ENCODE results near the gene LPCAT2. TPM values are rescaled to one million over a fixed set of nuclear protein-coding genes. Genes with fewer than 3 reads are reported as not detected.

LPCAT2 gene
- total RNA-seq, 1 donor: 33.1 TPM

DNA sequence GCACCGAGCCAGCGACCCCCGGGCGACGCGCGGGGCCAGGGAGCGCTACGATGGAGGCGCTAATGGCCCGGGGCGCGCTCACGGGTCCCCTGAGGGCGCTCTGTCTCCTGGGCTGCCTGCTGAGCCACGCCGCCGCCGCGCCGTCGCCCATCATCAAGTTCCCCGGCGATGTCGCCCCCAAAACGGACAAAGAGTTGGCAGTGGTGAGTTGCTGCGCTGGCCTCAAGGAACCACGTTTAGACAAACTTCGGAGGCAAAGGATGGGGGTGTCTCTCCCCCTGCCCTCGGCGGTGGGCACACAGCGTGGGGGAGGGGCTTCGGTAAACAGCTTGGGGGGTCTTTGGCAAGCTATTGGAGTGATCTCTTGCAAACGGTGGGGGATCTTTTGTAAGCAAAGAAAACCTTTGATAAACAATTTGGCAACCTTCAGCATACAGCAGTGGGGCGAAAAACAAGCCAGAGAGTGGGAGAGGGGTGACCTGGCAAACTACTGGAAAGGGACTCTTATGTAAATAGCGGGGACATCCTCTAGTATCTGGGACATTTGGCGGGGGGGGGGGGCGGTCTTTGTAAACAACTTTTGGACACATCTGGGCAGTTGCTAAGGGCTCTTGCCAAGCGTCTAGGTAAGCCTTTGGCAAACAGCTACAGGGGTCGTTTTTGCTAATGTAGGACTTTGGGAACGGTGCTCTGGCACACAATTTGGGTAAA lies 29.3 kb upstream of the LPCAT2 start:
- DNase-seq (ENCODE audit: low read depth in 2 of 3, low spot score in 2 of 3): peak in 2 of 3 donors; percentile 26

DNA sequence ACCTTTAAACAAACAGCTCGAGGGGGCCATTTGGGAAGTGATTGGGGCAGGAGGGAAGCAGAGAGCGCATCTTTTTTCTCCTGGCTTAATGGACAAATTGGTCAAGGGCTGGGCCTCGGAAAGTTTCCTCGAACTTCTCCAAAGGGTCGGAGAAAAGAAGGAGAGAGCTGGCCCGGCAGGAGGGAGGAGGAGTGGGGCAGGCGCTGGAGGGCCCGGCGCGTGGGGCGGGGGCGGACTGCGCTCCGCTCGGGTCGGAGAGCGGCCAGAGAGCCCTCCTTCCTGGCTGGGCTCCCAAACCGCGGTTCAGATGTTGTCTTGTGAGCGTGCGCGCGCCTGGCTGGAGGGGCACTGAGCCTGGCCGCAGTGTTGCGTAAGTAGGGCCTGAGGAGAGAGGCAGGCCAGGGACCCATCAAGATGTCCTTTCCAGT lies 28.6 kb upstream of the LPCAT2 start:
- DNase-seq (ENCODE audit: low read depth in 2 of 3, low spot score in 2 of 3): peak in 2 of 3 donors; percentile 22 to 33

DNA sequence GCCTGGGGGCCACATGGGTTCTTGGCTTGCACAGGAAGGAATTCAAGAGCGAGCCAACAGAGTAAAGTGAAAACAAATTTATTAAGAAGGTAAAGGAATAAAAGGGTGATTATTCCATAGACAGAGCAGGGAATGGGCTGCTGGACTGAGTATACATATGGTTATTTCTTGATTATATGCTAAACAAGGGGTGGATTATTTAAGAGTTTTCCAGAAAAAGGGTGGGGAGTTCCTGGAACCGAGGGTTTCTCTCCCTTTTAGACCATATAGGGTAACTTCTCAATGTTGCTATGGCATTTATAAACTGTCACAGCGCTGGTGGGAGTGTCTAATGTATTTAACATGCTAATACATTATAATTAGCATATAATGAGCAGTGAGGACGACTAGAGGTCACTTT lies 27.8 kb upstream of the LPCAT2 start:
- no peak for DNase-seq (ENCODE audit: low read depth in 2 of 3, low spot score in 2 of 3)

DNA sequence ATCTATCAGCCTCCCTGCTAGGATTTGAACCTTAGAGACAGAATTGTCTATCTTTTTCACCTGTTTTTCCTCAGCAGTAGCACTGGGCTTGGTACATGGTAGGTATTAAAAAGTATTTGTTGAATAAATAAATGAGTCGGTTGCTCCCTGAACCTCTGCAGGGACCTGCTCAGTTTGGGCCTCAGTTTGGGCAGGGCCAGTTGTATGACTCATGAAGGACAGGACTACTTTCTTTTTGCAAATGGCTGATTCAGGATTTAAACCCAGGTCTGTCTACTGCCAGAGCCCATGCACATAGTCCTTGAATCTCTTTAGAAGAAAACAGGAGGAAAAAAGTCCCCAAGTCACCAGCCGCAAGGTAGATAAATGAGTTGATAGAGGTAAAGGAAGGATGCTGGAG lies 26.8 kb upstream of the LPCAT2 start:
- DNase-seq (ENCODE audit: low read depth in 2 of 3, low spot score in 2 of 3): no peak

DNA sequence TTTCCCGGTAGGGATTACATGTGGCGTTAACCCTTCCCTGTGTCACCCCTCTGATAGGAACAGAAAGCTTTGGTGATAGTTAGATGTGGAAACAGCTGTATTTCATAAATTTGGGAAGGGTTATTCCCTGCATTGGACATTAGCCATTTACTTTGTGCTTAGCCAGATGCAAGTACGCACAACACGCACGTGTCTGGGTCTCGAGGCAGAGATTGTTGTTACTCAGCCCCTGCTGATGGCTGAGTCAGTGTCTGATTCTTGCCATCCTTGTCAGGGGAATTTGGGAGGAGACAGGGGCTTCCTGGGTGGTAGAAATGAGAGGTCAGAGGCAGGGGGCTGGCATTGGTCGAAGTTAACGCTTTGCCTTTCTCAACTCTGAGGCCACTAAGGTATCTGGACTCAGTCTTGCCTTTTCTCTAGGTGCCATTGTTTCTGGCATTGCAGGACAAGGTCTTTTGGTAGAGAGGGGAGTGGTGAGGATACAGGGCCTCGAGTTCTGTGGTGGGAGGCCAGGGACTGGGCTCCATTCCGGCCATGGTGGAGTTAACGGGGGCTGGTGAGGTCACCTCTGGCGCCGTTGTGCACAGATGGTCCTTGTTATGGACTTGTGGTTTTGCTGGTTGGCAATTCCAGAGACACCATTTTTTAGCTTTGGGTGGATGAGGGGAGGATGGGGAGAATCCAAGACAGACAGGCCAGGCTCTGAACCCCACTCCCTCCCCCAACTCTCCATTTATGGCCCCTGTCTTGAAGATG lies 21.6 kb upstream of the LPCAT2 start:
- DNase-seq (ENCODE audit: low read depth in 2 of 3, low spot score in 2 of 3): no peak

DNA sequence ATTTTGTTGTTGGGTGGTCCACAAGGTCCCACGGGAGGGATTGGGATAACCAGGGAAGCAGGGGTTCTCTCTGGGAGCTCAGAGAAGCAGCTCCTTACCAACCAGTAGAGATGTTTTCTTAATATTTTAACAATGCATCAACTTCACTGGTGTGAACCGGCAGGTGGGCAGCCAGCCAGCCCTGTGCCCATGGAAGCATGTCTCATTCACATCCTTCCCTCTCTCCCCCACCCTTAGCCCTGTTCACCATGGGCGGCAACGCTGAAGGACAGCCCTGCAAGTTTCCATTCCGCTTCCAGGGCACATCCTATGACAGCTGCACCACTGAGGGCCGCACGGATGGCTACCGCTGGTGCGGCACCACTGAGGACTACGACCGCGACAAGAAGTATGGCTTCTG lies 20.6 kb upstream of the LPCAT2 start:
- DNase-seq (ENCODE audit: low read depth in 2 of 3, low spot score in 2 of 3): no peak

DNA sequence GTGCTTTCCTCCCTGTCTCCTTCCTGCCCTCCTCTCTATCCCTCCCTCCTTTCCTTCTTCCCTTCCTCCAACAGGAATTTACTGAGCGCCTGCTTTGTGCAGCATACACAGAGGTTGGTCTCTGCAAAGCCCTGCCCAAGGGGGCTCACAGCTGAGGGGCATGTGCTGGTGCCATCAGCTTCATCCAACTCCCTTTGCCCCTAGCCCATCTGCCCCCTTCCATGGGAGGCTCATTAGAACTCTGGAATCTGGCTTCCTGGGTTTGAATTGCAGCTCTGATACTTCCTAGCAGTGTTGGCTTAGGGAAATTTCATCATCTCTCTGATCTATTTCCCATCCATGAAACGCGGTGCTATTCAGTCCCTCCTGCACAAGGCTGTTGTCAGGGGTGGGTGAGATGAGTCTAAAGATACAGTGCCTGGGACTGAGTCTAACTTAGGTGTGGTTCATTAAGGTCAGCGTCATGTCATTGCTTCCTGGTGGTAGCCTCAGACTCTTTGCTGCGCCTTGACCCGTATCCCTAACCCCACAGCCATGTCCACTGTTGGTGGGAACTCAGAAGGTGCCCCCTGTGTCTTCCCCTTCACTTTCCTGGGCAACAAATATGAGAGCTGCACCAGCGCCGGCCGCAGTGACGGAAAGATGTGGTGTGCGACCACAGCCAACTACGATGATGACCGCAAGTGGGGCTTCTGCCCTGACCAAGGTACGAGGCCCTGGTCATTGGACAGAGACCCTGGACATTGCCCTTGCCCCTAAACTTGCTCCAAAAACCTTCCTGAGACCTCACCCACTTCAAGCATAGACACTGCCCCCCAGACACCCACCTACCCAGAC lies 19.5 kb upstream of the LPCAT2 start:
- DNase-seq (ENCODE audit: low read depth in 2 of 3, low spot score in 2 of 3): no peak

DNA sequence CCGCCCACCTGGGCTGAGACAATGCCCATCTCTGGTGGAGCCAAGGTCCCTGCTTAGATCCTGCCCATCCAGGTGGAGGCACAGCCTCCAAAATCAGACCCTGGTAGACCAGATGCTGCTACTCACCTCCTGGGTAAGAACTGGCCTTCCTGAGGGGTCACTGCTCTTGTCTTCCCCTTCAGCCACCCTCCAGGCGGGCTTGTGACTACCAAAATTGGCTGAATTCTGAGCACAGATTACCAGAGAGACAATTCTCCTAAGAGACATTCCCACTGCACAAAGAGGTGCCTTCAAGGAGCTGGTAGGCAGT lies 19.0 kb upstream of the LPCAT2 start:
- DNase-seq (ENCODE audit: low read depth in 2 of 3, low spot score in 2 of 3): no peak

DNA sequence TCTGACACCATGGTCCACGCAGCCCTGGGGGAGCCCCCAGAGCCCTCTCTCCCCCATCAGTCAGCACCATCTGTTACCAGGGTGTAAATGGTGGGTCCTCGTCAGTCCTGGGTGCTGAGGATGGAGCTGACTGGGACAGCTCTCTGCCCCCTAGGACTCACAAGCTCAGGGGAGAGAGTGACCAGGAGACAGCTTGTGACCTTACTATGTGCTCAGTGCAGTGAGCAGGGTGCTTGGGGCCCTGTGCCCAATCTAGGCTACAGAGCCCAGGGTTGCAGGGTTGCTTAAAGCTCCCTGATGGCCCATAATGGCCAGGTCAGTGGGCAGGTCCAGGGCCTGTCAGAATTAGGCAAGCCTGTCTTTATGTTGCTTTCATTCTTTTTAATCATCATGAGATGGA lies 18.6 kb upstream of the LPCAT2 start:
- no peak for DNase-seq (ENCODE audit: low read depth in 2 of 3, low spot score in 2 of 3)

DNA sequence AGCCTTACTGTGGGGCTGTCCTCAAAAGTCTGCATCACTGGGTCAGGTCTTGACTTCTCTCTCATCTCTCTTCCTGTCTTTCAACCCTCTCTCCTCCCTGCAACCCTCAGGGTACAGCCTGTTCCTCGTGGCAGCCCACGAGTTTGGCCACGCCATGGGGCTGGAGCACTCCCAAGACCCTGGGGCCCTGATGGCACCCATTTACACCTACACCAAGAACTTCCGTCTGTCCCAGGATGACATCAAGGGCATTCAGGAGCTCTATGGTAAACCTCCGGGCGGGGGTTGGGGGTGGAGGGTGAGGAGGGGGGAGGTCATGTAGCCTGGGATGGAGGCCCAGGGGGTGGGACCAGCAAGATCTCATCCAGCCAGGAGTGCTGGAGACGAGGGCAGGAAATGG lies 17.2 kb upstream of the LPCAT2 start:
- DNase-seq (ENCODE audit: low read depth in 2 of 3, low spot score in 2 of 3): no peak

DNA sequence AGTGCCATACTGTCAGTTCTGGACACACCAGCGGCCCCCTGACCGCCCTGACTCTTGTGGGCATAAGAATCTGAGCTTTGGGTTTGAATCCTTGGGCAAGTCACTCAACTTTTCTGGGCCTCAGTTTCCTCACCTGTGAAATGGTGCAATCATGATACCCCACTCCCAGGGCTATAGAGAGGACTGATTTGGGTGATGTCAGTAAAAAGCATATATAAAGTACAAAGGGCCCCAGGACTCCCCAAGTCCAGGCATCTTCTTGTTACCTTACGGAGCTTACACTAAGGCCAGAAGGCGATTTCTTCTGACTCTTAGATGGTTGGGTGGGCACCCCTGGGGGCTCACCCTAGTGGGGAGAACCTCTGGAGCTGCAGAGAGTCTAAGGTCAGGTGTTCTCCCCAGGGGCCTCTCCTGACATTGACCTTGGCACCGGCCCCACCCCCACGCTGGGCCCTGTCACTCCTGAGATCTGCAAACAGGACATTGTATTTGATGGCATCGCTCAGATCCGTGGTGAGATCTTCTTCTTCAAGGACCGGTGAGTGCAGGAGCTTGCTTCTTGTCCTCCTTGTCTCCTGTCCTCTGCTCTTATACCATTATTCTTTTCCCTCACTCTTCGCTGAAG lies 16.0 kb upstream of the LPCAT2 start:
- no peak for DNase-seq (ENCODE audit: low read depth in 2 of 3, low spot score in 2 of 3)

DNA sequence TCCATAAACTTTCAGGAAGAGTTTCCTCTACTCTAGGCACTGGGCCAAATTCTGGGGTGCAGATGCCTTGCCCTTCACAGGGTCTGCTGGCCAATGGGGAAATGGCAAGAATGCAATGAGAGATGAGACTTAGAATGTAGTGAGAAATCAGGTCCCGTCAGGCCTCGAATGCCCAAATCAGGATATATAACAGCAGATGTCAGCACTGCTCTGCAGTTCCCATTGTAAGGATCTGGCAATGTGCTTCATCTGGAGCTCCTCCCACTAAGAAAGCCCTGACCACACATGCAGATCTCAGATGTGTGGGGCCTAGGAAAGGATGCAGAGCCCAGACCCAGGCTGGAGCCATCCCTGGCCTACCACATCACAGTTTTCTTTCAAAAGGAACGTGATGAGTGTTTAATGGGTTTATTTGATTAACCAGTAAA lies 13.9 kb upstream of the LPCAT2 start:
- DNase-seq (ENCODE audit: low read depth in 2 of 3, low spot score in 2 of 3): peak in 2 of 3 donors; percentile 54 to 77

DNA sequence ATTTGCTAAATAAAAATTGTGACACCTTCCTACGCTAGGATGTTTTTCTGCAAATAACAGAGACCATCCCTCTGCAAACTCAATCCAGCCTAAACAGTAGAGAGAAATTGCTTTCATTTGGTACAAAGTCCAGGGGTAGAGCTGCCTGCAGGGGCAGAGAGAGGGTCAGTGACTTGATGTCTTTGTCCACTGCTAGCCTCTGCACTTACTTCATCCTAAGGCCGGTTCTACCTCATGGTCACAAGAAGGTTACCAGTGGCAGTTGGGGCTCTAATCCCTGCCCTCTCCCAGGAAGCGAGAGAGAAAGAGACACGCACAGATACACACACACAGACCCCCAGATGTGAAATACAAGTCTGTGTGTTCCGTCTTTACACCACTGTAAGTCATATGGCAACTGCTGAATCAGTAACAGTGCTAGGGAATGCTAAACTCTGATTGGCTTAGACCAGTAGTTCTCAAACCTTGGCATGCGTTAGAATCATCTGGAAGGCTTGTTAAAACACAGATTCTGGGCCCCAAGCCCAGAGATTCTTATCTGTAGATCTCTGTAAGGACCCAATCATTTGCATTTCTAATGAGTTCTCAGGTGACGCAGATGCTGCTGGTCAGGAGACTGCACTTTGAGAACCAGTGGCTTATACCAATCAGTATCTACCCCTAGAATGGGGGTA lies 13.1 kb upstream of the LPCAT2 start:
- peak in 1 of 3 donors; percentile 17 for DNase-seq (ENCODE audit: low read depth in 2 of 3, low spot score in 2 of 3)

DNA sequence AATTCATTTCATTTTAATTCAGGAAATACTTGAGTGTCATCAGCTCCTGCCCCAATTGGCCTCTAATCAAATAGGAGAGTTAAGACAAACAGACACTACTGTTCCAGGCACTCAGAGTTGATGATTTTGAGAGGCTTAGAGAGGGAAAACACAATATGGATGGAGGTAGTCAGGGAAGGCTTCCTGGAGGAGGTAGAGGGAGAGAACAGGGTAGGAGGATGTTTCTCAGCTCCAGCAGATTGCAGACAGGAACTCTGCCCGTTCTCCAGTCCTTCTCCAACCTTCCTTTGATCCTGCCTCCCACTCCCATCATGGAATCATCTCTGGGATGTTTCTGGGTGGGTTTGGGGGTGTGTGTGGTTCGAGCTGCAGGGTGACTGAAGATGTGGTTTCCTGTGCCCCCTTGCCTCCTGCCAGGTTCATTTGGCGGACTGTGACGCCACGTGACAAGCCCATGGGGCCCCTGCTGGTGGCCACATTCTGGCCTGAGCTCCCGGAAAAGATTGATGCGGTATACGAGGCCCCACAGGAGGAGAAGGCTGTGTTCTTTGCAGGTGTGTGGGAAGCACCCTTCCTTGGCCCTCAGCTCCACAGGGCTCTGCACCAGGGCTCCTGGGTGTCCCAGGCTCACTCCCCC lies 12.2 kb upstream of the LPCAT2 start:
- peak in 1 of 3 donors; percentile 18 for DNase-seq (ENCODE audit: low read depth in 2 of 3, low spot score in 2 of 3)

DNA sequence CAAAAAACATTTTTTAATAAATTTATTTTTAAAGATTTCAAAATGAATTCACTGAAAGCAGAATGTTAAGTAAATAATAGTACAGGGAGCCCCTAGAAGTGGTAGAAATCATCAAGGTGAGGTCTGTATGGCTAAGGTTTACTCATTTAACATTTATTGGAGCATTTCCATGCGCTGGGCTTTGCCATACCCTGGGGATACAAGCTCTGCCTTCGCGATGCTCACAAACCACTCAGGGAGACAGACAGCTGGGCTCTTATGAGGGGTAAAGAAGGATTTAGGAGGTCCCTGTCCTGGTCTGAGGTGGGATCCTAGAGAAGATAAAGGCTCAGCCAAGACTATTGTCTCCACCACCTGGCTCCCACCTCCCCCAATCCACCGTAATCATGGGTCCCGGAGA lies 11.3 kb upstream of the LPCAT2 start:
- DNase-seq (ENCODE audit: low read depth in 2 of 3, low spot score in 2 of 3): no peak

DNA sequence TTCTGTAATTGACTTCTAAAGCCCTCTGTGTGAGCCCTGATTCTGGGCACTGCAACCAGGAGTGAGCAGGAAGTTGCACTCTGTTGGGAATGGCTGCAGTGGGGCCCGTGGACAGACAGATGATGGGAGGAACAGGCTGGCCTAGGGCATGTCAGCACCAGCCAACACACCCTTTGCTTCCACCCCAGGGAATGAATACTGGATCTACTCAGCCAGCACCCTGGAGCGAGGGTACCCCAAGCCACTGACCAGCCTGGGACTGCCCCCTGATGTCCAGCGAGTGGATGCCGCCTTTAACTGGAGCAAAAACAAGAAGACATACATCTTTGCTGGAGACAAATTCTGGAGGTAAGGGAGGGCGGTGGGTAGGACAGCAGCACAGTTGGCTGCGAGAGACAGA lies 10.8 kb upstream of the LPCAT2 start:
- no peak for DNase-seq (ENCODE audit: low read depth in 2 of 3, low spot score in 2 of 3)

DNA sequence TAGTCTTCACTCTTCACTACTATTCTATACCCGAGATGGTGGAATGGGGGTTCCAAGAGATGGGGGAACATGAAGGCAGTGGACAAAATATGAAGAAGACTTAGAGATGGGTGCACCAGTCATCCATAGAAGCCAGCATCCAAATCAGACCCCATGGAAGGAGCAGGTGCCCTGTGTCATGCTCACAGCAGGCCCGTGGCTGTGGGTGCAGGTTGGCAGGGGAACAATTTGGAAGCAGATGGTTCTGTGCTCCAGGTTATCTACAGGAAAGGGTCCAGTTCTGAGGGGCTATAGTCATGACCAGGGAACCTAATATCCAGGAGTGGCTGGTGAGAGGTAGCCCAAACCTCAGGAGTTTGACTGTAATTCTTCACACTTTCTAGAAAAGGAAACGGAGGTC lies 9.6 kb upstream of the LPCAT2 start:
- DNase-seq (ENCODE audit: low read depth in 2 of 3, low spot score in 2 of 3): no peak

DNA sequence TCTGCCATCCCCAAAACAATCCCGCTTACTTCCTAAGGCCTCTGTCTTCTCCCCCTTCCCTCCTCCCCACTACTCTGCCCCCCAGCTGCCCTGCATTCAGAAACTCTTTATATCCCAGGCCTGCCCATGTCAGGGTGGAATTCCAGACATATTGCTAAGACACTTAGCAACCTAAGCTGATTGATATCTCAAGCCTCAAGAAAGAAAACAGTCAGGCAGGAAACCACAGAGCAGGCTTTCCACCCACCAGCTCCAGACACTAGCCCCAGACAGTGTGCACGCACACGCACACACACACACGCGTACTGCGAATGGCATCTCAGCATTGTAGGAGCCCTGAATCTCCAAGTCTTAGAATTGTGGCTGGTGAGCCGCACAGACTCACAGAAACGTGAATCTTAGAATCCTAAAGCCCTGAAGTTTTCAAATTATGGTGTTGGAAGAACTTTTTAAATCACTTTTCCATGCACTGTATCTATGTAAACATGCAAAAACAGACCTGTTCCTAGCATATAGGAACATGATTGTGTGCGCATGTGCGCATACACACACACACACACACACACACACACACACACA lies 8.8 kb upstream of the LPCAT2 start:
- DNase-seq (ENCODE audit: low read depth in 2 of 3, low spot score in 2 of 3): peak in 2 of 3 donors; percentile 80 to 90

DNA sequence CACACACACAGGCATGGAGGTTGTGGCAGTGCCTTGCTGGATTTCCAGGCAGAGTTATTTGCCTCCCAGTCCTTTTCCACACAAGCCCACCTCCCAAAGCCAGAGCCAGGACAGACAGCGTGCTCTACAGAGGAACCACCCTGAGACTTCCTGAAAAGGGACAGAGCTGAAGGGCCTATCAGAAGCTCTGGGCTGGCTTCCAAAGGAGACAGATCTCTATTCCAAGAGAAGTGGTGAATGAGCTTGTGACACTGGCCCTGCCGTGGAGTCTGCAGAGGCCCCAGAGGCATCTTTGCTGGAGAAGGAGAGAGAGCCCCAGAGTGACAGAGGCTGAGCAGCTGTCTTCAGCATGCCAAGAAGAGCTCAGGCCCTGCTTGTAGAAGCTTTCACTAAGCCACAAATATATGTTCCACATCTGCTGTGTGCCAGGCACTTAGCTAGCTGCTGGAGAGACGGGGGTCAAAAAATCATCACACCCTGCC lies 8.3 kb upstream of the LPCAT2 start:
- peak in 1 of 3 donors; percentile 54 for DNase-seq (ENCODE audit: low read depth in 2 of 3, low spot score in 2 of 3)

All from hematopoietic multipotent progenitor cell (in vitro differentiated cells).